Mesothelial cell of epicardium (in vitro differentiated cells): ENCODE results near the gene PGA5. TPM values are rescaled to one million over a fixed set of nuclear protein-coding genes. Genes with fewer than 3 reads are reported as not detected.
"Not testable (repeated sequence)": the region's sequence is repeated elsewhere in the genome, so short reads cannot be mapped to it uniquely, and the experiment has no call there.

Experiments
- DNase-seq, 2 experiments: peaks; one replicate each; pipeline ENCODE4 v3.0.0; 2021; ENCODE audit warnings: low spot score in 2 of 2; ENCODE audit not compliant: unreplicated experiment in 2 of 2
- H3K27ac Mint-ChIP-seq: 2 replicates; pipeline ENCODE4 v1.8.0; 2021; ENCODE audit warnings: mixed read lengths
- H3K27me3 Mint-ChIP-seq: 2 replicates; pipeline ENCODE4 v1.8.0; 2021; ENCODE audit warnings: low read depth, mixed read lengths
- H3K36me3 Mint-ChIP-seq: 2 replicates; pipeline ENCODE4 v1.8.0; 2021; ENCODE audit warnings: mixed read lengths
- H3K4me1 Mint-ChIP-seq: 2 replicates; pipeline ENCODE4 v1.8.0; 2021; ENCODE audit warnings: mixed read lengths
- H3K4me3 Mint-ChIP-seq: 2 replicates; pipeline ENCODE4 v1.8.0; 2021; ENCODE audit warnings: mild to moderate bottlenecking, moderate library complexity, mixed read lengths
- H3K9me3 Mint-ChIP-seq: 2 replicates; pipeline ENCODE4 v1.8.0; 2021; ENCODE audit warnings: mixed read lengths
- CTCF ChIP-seq: fragments of 200-600 bp; sonication (generic); IDR thresholded peaks from one replicate; pipeline ENCODE4 v1.5.0; 2021; ENCODE audit warnings: antibody characterized with exemption; ENCODE audit not compliant: unreplicated experiment
- total RNA-seq: library from RNA; stranded (reverse); gene quantifications from 3 replicates; pipeline ENCODE4 v1.2.1, GENCODE V29; 2021

Gene PGA5
- total RNA-seq, 1 donor from 2014 or later, result not detected

GRCh38 chr11:61250796-61251765, 10.1 kb downstream of the PGA5 start:
- DNase-seq, H3K4me1 Mint-ChIP-seq, H3K9me3 Mint-ChIP-seq, H3K27me3 Mint-ChIP-seq, H3K4me3 Mint-ChIP-seq, H3K36me3 Mint-ChIP-seq, H3K27ac Mint-ChIP-seq: not testable (repeated sequence)

- not testable (repeated sequence) for H3K9me3 Mint-ChIP-seq, H3K27me3 Mint-ChIP-seq
Observed at GRCh38 chr11:61252332-61252731, 11.4 kb downstream of the PGA5 start.

GRCh38 chr11:61254403-61255025, 13.5 kb downstream of the PGA5 start:
- no peaks in the 10 kb centered on the region for H3K4me1 Mint-ChIP-seq

More at GRCh38 chr11:61252332-61252731, 11.4 kb downstream of the PGA5 start:
- not testable (repeated sequence) for H3K4me1 Mint-ChIP-seq, H3K36me3 Mint-ChIP-seq, DNase-seq, H3K27ac Mint-ChIP-seq, H3K4me3 Mint-ChIP-seq

GRCh38 chr11:61256710-61257482, 15.9 kb downstream of the PGA5 start:
- Mint-ChIP-seq H3K27ac (no peak overlapping the region), H3K4me3 (no peak overlapping the region), H3K36me3 (no peaks in the 10 kb centered on the region), H3K27me3 (no peaks in the 10 kb centered on the region), H3K4me1 (no peaks in the 10 kb centered on the region), H3K9me3 (no peaks in the 10 kb centered on the region)
- no peak for TF ChIP-seq CTCF
- no peak for DNase-seq

More at GRCh38 chr11:61254403-61255025, 13.5 kb downstream of the PGA5 start:
- peak; percentile 64 for TF ChIP-seq CTCF
- no peak overlapping the region for H3K4me3 Mint-ChIP-seq
- peaks cover under 1% of the 10 kb centered on the region for H3K27me3 Mint-ChIP-seq
- no peaks in the 10 kb centered on the region for H3K36me3 Mint-ChIP-seq
- peak in 1 of 2 experiments; percentile 66 for DNase-seq
- H3K9me3 Mint-ChIP-seq, result no peaks in the 10 kb centered on the region
- no peak overlapping the region for H3K27ac Mint-ChIP-seq

GRCh38 chr11:61258546-61258945, 17.6 kb downstream of the PGA5 start:
- no peak for DNase-seq
- no peaks in the 10 kb centered on the region for H3K9me3 Mint-ChIP-seq
- H3K4me1 Mint-ChIP-seq, result no peaks in the 10 kb centered on the region
- no peaks in the 10 kb centered on the region for H3K36me3 Mint-ChIP-seq
- no peak for TF ChIP-seq CTCF
- no peaks in the 10 kb centered on the region for H3K27me3 Mint-ChIP-seq
- H3K4me3 Mint-ChIP-seq, result no peak overlapping the region
- H3K27ac Mint-ChIP-seq, result no peak overlapping the region

GRCh38 chr11:61259363-61259762, 18.4 kb downstream of the PGA5 start:
- DNase-seq, result no peak
- no peaks in the 10 kb centered on the region for H3K9me3 Mint-ChIP-seq
- TF ChIP-seq CTCF, result no peak
- no peak overlapping the region for H3K27ac Mint-ChIP-seq
- H3K36me3 Mint-ChIP-seq, result no peaks in the 10 kb centered on the region
- no peaks in the 10 kb centered on the region for H3K4me1 Mint-ChIP-seq
- H3K27me3 Mint-ChIP-seq, result no peaks in the 10 kb centered on the region
- no peak overlapping the region for H3K4me3 Mint-ChIP-seq
